ENCODE data around the gene TRIM66. TPM values are rescaled to one million over a fixed set of nuclear protein-coding genes. Genes with fewer than 3 reads are reported as not detected.

The TRIM66 gene
- total RNA-seq, 1 donor from 2014 or later = 5.9 TPM

DNA sequence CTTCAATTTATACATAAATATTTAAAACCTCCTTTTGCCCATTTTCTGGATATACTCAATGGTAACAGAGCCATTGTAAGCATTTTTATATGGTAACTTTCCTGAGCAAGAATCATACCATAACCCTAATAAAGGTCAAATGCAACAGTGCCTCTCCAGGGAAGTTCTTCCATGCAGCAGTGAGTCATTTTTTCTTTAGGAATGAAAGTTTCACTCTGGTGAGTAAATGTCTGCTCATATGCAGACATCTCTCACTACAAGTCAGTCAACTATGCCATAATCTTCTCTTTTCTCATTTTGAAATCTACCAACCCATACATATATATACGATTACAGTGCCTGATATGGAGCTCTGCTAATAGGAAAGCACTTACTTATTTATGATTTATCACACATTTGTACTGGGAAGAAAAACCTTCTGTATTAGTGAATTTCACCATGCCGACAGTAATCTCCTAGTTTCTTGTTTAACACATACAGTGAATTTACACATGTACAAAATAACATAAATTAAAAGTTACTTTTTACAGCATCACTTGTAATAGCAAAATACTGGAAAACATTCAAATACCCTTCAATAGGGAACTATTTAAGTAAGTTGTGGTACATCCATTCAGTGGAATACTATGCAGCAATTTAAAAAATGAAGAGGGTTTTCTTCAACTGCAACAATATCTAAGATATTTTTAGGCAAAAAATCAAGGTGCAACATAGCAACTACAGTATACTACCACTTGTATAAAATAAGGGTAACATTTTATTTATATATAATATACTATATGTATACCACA, 104.5 kb downstream of the TRIM66 start:
- TF ChIP-seq, protein P1, sequence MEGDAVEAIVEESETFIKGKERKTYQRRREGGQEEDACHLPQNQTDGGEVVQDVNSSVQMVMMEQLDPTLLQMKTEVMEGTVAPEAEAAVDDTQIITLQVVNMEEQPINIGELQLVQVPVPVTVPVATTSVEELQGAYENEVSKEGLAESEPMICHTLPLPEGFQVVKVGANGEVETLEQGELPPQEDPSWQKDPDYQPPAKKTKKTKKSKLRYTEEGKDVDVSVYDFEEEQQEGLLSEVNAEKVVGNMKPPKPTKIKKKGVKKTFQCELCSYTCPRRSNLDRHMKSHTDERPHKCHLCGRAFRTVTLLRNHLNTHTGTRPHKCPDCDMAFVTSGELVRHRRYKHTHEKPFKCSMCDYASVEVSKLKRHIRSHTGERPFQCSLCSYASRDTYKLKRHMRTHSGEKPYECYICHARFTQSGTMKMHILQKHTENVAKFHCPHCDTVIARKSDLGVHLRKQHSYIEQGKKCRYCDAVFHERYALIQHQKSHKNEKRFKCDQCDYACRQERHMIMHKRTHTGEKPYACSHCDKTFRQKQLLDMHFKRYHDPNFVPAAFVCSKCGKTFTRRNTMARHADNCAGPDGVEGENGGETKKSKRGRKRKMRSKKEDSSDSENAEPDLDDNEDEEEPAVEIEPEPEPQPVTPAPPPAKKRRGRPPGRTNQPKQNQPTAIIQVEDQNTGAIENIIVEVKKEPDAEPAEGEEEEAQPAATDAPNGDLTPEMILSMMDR (IDR thresholded peaks at IDR 0.05) = no peak
- no peak for DNase-seq (ENCODE audit: low spot score)
- H3K9me3 Mint-ChIP-seq (ENCODE audit: low read depth) = peaks cover 5% of the 10 kb centered on the region
- no peaks in the 10 kb centered on the region for H3K36me3 Mint-ChIP-seq (ENCODE audit: low read depth)
- H3K4me3 Mint-ChIP-seq (ENCODE audit: unreplicated experiment) = no peak overlapping the region
- H3K27me3 Mint-ChIP-seq (ENCODE audit: low read depth) = no peaks in the 10 kb centered on the region
- no peak overlapping the region for H3K27ac Mint-ChIP-seq (ENCODE audit: unreplicated experiment)
- peaks cover 2% of the 10 kb centered on the region for H3K4me1 Mint-ChIP-seq (ENCODE audit: low read depth)

DNA sequence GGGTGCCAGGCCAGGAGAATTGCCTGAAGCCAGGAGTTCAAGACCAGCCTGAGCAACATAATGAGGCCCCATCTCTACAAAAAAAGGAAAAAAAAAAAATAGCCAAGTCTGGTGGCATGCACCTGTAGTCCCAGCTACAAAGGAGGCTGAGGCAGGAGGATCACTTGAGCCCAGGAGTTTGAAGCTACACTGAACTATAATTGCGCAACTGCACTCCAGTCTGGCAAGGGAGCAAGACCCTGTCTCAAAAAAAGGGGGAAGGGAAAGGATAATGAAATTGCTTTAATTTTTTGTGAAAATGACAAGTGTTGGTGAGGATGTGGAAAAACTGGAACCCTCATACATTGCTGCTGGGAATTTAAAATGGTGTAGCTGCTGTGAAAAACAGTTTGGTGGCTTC, 107.7 kb downstream of the TRIM66 start:
- H3K4me3 Mint-ChIP-seq (ENCODE audit: unreplicated experiment) = no peak overlapping the region
- H3K4me1 Mint-ChIP-seq (ENCODE audit: low read depth) = peaks cover 2% of the 10 kb centered on the region
- TF ChIP-seq, protein P1 (IDR thresholded peaks at IDR 0.05) = no peak
- DNase-seq (ENCODE audit: low spot score) = no peak
- no peak overlapping the region for H3K27ac Mint-ChIP-seq (ENCODE audit: unreplicated experiment)
- H3K27me3 Mint-ChIP-seq (ENCODE audit: low read depth) = no peaks in the 10 kb centered on the region
- H3K9me3 Mint-ChIP-seq (ENCODE audit: low read depth) = peaks cover 5% of the 10 kb centered on the region
- no peaks in the 10 kb centered on the region for H3K36me3 Mint-ChIP-seq (ENCODE audit: low read depth)

DNA sequence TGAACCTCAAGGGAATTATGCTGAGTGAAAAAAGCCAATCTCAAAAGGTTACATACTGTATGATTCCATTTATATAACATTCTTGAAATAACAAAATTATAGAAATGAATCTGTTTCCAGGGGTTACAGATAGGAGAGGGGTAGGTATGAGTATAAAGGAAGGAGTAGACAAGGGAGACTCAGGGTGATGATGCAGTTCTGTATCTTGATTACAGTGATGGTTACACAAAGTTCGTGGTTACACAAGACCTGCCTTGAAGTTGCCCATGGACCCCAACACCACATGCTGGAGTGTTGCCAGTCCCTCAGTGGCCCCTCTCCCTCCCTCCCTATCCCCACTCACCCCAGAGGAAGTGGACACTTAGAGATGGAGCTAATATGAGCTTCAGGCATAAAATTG, 108.7 kb downstream of the TRIM66 start:
- Mint-ChIP-seq H3K27ac (ENCODE audit: unreplicated experiment) (no peak overlapping the region), H3K27me3 (ENCODE audit: low read depth) (no peaks in the 10 kb centered on the region), H3K36me3 (ENCODE audit: low read depth) (no peaks in the 10 kb centered on the region), H3K4me1 (ENCODE audit: low read depth) (peaks cover 2% of the 10 kb centered on the region), H3K9me3 (ENCODE audit: low read depth) (peaks cover 5% of the 10 kb centered on the region), H3K4me3 (ENCODE audit: unreplicated experiment) (no peak overlapping the region)
- DNase-seq (ENCODE audit: low spot score) = no peak
- TF ChIP-seq, protein P1 (IDR thresholded peaks at IDR 0.05) = no peak

DNA sequence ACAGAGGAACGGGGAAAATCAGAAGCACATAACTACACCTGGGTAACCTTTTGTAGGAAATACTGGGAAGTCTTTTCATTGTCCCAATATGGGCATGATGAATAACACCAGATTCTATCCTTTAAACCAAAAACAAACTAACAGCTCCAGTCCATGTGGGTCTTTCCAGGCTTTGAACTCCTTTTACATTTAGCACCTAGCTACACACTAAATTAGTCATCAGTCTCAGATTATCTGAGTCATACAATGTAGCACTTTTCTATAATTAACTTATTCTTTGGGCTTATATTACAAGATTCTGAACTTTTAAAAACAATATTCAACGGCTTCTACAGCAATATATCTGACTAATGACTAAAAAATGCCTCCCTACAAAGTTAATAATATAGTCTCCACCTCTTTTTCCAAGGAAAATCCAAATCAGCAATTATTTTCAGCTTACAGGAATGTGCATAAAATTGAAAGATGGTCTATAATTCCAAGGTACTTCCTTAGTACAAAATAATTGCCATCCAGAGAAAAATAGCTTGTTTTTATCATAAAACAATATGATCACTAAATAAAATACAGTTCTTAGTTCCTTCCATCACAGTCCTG, 114.8 kb downstream of the TRIM66 start:
- H3K27me3 Mint-ChIP-seq (ENCODE audit: low read depth) = peaks cover 4% of the 10 kb centered on the region
- H3K27ac Mint-ChIP-seq (ENCODE audit: unreplicated experiment) = no peak overlapping the region
- no peaks in the 10 kb centered on the region for H3K36me3 Mint-ChIP-seq (ENCODE audit: low read depth)
- TF ChIP-seq, protein P1 (IDR thresholded peaks at IDR 0.05) = no peak
- H3K9me3 Mint-ChIP-seq (ENCODE audit: low read depth) = no peaks in the 10 kb centered on the region
- DNase-seq (ENCODE audit: low spot score) = no peak
- H3K4me1 Mint-ChIP-seq (ENCODE audit: low read depth) = peaks cover 12% of the 10 kb centered on the region
- H3K4me3 Mint-ChIP-seq (ENCODE audit: unreplicated experiment) = no peak overlapping the region

DNA sequence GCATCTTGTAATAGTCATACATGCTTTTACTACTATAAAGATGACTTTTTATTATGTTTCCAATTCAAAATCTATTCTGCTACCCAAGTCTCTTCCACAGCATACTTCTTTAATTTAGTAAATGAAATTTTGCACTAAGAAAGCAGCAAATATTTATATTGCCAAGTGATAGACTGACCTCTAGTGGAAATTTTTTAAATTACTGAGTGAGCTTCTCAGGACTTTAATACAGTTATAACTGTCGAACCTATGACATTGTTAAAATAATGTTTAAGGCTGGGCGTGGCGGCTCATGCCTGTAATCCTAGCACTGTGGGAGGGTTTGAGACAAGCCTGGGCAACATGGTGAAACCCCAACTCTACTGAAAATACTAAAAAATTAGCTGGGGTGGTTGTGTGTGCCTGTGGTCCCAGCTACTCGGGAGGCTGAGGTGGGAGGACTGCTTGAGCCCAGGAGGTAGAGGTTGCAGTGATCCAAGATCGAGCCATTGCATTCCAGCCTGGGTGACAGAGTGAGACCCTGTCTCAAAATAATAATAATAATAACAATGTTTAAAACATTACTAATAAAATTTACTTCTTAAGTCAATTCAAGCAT, 115.8 kb downstream of the TRIM66 start:
- Mint-ChIP-seq H3K27me3 (ENCODE audit: low read depth) (peaks cover 7% of the 10 kb centered on the region), H3K4me1 (ENCODE audit: low read depth) (peaks cover 12% of the 10 kb centered on the region), H3K4me3 (ENCODE audit: unreplicated experiment) (no peak overlapping the region), H3K36me3 (ENCODE audit: low read depth) (peaks cover 5% of the 10 kb centered on the region), H3K27ac (ENCODE audit: unreplicated experiment) (no peak overlapping the region), H3K9me3 (ENCODE audit: low read depth) (peaks cover 8% of the 10 kb centered on the region)
- TF ChIP-seq, protein P1 (IDR thresholded peaks at IDR 0.05) = peak; percentile 96
- DNase-seq (ENCODE audit: low spot score) = no peak

Data from chondrocyte (in vitro differentiated cells).